Left lung (tissue), 10 donors: ENCODE results near the gene DLG5. TPM values are rescaled to one million over a fixed set of nuclear protein-coding genes. Genes with fewer than 3 reads are reported as not detected.

Experiments used
- ATAC-seq: fragments of 200-7000 bp; cut with Tn5 transposase; one replicate; pipeline ENCODE4 v1.9.1; 2020; ENCODE audit warnings: moderate library complexity
- DNase-seq, 4 donors: peaks; one replicate each; pipeline ENCODE4 v3.0.0-alpha.2; 2013 to 2020
- H3K27ac ChIP-seq, 2 donors: fragments of 200-600 bp; sonication (generic) in 1 of 2; one replicate each; pipeline versions ENCODE4 v1.5.0 to v1.8.0; 2020 to 2021
- H3K27me3 ChIP-seq, 2 donors: fragments of 200-600 bp; sonication (generic) in 1 of 2; one replicate each; pipeline versions ENCODE4 v1.5.0 to v1.8.0; 2020 to 2021
- H3K36me3 ChIP-seq, 2 donors: fragments of 200-600 bp; sonication (generic) in 1 of 2; one replicate each; pipeline versions ENCODE4 v1.5.0 to v1.8.0; 2020 to 2021
- H3K4me1 ChIP-seq, 2 donors: fragments of 200-600 bp; one replicate each; pipeline ENCODE4 v1.8.0; 2021
- H3K4me3 ChIP-seq, 2 donors: fragments of 200-600 bp; sonication (generic) in 1 of 2; one replicate each; pipeline versions ENCODE4 v1.5.0 to v1.8.0; 2020 to 2021; ENCODE audit warnings: mild to moderate bottlenecking in 1 of 2
- H3K9me3 ChIP-seq, 2 donors: fragments of 200-600 bp; sonication (generic) in 1 of 2; one replicate each; pipeline versions ENCODE4 v1.5.0 to v1.8.0; 2020 to 2021
- intact Hi-C, 2 donors: fragments of 100-400 bp; cut with DNase I; formaldehyde crosslinking; loops; one replicate each; pipeline versions ENCODE4 v1.11.2 to v1.14.2; 2022
- polyA plus RNA-seq, 6 donors: library from polyadenylated mRNA; unstranded; fragments of 120-200 nt; gene quantifications; one replicate each; pipeline ENCODE4 v1.2.1, GENCODE V29; 2013; ENCODE audit not compliant: insufficient read length in 6 of 6
- total RNA-seq, 2 donors: library from RNA; stranded (reverse); fragmentation: NEBNext Ultra II Directional; extraction: Animal tissue kit (Norgen Biotek cat#: 25700); gene quantifications; one replicate each; pipeline ENCODE4 v1.2.1, GENCODE V29; 2021
- TF ChIP-seq, protein P1 (sequence below), 2 donors: fragments of 200-600 bp; sonication (generic) in 1 of 2; IDR thresholded peaks; one replicate each; pipeline versions ENCODE4 v1.5.0 to v1.8.0; 2021; ENCODE audit warnings: antibody characterized with exemption in 2 of 2
- donor health status: DM: no; HTN: yes; CAD: no.
- donor health status: DM: no; HTN: no; CAD: no.

DLG5 gene
- total and polyA plus RNA-seq, 8 donors = 17.0 to 53.4 (median 49.0) TPM

DNA sequence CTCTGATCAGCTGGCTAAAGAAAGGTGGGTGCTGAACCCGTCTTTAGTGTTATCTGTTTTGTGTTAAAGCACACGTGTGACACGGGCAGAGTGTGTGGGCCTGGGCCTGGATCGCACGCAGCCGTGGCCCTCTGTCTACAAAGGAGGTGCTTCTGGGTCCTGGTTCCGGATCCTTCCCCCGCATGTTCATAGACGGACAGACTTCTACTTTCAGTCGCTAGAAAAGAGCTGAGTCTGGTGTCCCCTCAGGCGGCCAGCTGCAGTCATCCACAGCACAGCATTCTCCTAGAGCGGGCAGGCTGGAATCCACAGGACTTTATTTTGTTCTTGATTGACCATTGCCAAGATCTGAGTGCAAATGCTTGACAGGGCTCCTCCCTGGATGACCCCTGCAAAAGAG, 134.4 kb downstream of the DLG5 start:
- intact Hi-C loops = no loop called here
- TF ChIP-seq, protein P1, sequence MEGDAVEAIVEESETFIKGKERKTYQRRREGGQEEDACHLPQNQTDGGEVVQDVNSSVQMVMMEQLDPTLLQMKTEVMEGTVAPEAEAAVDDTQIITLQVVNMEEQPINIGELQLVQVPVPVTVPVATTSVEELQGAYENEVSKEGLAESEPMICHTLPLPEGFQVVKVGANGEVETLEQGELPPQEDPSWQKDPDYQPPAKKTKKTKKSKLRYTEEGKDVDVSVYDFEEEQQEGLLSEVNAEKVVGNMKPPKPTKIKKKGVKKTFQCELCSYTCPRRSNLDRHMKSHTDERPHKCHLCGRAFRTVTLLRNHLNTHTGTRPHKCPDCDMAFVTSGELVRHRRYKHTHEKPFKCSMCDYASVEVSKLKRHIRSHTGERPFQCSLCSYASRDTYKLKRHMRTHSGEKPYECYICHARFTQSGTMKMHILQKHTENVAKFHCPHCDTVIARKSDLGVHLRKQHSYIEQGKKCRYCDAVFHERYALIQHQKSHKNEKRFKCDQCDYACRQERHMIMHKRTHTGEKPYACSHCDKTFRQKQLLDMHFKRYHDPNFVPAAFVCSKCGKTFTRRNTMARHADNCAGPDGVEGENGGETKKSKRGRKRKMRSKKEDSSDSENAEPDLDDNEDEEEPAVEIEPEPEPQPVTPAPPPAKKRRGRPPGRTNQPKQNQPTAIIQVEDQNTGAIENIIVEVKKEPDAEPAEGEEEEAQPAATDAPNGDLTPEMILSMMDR (IDR thresholded peaks at IDR 0.05) = no peak
- H3K36me3 ChIP-seq = peaks cover 0 to 67% of the 10 kb centered on the region in 2 donors

DNA sequence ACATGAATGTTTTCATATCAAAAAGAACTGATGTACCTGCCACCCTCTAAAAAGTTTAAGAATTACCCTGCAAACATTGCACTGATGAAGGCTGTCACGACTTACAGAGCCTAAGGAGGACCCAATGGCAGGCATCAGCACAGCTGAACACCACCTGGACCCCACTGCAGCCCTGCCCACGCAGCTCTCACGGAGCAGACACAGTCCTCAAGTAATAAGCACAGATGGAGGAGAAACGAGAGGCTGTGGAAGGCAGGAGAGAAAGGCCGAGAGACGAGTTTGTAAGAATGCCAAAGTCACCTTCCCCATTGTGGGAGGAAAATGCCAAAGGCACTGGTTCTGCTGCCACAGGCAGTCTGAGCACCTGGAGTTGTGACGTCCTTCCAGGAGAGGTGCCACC, 135.0 kb downstream of the DLG5 start:
- H3K36me3 ChIP-seq = peaks cover 0 to 60% of the 10 kb centered on the region in 2 donors
- no peak for ATAC-seq
- H3K4me1 ChIP-seq = no peaks in the 10 kb centered on the region
- H3K27me3 ChIP-seq = no peaks in the 10 kb centered on the region
- TF ChIP-seq, protein P1 (IDR thresholded peaks at IDR 0.05) = no peak
- no peak overlapping the region for H3K27ac ChIP-seq
- no peak for DNase-seq
- H3K9me3 ChIP-seq = no peaks in the 10 kb centered on the region
- intact Hi-C loops = no loop called here
- H3K4me3 ChIP-seq = no peak overlapping the region

More for the DNA sequence above, 134.4 kb downstream of the DLG5 start:
- no peak overlapping the region for H3K4me3 ChIP-seq
- H3K4me1 ChIP-seq = no peaks in the 10 kb centered on the region
- no peaks in the 10 kb centered on the region for H3K9me3 ChIP-seq
- peak in 1 of 4 donors; percentile 57 for DNase-seq
- ATAC-seq = no peak
- H3K27me3 ChIP-seq = no peaks in the 10 kb centered on the region
- no peak overlapping the region for H3K27ac ChIP-seq

DNA sequence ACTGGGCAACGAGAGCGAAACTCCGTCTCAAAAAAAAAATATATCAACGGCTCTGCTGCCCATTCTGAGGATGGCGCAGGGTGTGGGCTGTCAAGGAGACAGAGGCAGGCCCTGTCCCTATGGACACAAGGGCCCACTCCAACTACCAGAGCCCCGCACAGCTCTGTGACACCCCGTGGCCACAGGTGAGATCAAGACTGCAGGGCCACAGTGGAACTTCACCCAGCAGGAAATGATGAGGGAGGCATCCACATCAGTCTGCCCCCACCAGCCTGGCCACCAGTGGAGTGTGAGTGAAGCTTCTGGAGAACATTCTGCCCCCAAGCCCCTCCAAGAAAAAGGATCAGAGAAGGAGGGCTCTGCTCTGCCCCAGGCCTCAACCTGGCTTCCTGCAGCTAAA, 136.7 kb downstream of the DLG5 start:
- Histone ChIP-seq H3K4me3 (no peak overlapping the region), H3K27ac (no peak overlapping the region), H3K36me3 (peaks cover 0 to 44% of the 10 kb centered on the region in 2 donors), H3K27me3 (no peaks in the 10 kb centered on the region), H3K4me1 (no peaks in the 10 kb centered on the region), H3K9me3 (no peaks in the 10 kb centered on the region)
- DNase-seq (no peak), ATAC-seq (no peak)
- intact Hi-C loops = no loop called here
- TF ChIP-seq, protein P1 (IDR thresholded peaks at IDR 0.05) = no peak

DNA sequence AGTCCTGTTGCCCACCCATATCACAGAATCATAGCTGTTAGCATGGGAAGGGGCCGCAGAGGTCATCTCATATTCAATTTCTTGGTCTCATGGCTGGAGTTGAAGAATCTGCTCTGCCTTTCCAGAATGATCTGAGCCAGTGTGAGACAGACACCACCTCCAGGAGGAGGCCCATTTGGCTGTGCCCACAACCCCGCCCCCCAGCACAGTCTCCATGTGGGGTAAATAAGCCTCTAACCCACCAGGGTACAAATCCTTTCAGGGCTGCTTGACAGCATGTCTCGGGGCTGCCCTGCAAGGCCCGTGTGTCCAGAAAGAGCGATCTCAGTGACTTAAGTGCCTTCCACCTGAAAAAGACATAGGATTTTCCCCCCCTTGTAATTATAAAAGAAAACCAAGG, 137.5 kb downstream of the DLG5 start:
- Histone ChIP-seq H3K4me3 (no peak overlapping the region), H3K36me3 (peaks cover 0 to 38% of the 10 kb centered on the region in 2 donors), H3K27ac (no peak overlapping the region), H3K27me3 (no peaks in the 10 kb centered on the region), H3K4me1 (no peaks in the 10 kb centered on the region), H3K9me3 (no peaks in the 10 kb centered on the region)
- ATAC-seq (no peak), DNase-seq (no peak)
- intact Hi-C loops = no loop called here
- TF ChIP-seq, protein P1 (IDR thresholded peaks at IDR 0.05) = no peak

- Histone ChIP-seq H3K4me1 (no peaks in the 10 kb centered on the region), H3K27me3 (no peaks in the 10 kb centered on the region), H3K27ac (no peak overlapping the region), H3K36me3 (peaks cover 0 to 34% of the 10 kb centered on the region in 2 donors), H3K9me3 (no peaks in the 10 kb centered on the region), H3K4me3 (no peak overlapping the region)
- DNase-seq (no peak), ATAC-seq (no peak)
- TF ChIP-seq, protein P1 (IDR thresholded peaks at IDR 0.05) = no peak
- intact Hi-C loops = no loop called here
Observed at GRCh38 chr10:77788496-77789010, 138.0 kb downstream of the DLG5 start.
